HG02852 (cell line): ENCODE results near the gene TIMP2.
"Not testable (repeated sequence)": the region's sequence is repeated elsewhere in the genome, so short reads cannot be mapped to it uniquely, and the experiment has no call there.

Experiments used
- ATAC-seq: cut with Tn5 transposase; IDR thresholded peaks from one replicate; pipeline ENCODE4 v1.9.1; 2021; ENCODE audit warnings: mild to moderate bottlenecking, moderate library complexity; ENCODE audit not compliant: unreplicated experiment

The TIMP2 gene

DNA sequence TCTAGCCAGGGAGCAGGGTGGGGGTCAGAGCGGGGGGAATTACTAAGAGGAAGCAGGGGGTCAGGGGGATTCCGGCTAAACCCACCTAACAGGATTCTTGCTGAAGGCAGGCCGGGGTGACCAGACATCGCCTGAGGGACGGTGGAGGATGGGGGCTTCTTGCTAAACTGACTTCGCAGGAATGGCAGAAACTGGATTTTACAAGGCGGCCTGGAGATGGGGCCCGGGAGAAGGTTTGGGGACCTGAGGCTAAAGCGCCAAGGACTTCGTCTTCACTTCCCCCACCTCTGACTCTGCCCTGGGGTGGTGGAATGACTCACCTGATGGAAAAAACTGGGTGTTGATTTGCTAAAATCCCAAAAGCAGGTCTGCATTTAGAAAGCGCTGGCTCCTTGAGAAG, 31.1 kb upstream of the TIMP2 start:
- no peak for ATAC-seq

DNA sequence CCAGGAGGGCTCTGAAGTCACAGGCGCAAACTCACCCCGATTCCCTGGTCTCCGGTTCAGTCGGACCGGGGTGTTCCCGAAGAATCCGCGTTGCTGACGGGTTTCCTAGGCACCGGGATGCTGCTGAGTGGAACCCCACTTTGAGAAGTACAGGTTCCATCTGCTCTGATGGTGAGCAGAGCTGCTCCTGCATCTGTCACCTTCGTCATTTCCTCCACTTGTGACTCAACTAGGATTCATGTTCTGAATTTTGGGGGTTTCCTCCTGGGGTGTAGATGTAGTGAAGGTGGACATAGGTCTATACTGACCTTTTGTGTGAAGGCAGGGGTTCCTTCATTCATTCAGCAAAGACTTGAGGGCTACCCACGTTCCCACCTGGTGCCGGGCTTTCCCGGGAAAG, 29.5 kb upstream of the TIMP2 start:
- no peak for ATAC-seq

DNA sequence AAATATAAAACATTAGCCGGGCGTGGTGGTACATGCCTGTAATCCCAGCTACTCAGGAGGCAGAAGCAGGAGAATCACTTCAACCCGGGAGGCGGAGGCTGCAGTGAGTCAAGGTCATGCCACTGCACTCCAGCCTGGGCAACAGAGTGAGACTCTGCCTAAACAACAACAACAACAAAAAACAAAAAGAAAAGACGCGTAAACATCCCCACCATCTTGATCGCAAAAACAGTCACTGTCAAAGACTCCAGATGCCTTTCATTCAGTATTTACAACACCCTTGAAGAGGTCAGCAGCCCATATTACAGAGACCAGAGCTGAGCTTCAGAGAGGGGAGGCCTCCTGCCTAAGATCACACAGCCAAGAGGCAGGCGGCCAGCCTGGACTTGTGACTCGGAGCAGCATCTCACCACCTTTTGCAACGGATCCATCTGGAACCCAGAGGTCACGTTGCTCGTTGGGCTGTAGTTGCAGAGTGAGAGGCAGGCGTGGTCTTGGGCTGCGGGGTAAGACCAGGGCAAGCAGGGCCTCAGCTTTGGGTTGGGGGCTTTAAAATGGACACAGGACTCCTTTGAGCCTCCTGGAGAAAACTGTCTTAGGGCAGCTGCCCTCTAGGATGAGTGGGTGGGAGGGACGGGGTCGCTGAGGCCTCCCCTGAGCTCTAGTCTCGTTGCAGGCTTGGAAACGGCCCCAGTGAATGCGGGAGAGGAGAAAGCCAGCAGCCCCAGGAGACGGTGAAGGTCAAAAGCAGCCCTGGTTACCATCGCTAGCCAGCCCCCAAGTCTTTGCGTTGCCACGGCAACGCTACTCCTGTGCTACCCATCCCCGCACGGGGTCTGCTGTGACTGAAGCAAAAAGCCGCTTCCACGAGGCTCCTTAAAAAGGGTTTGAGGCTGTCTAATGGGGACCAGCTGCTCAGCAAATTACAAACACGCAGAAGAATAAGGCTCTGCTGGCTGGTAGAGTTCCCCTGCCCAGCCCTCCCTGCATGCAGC, 28.5 kb upstream of the TIMP2 start:
- ATAC-seq = no peak

DNA sequence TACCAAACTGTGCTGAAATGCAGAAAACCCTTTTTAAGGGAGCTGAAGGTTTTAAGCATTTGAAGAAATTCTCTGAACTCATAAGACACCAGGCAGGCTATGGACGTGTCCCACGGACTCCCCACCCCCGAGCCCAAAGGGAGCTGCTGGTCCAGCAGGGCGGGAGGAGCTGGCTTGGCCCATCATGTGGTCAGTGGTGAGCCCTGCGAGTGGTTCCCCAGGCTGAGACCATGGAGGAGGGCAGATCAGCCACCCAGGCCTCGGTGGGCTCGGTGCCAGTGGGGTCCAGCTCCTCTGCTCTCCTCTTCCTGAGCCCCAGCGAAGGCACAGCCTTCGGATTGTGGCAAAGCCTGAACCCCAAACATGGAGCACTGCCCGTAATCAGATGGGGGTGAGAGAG, 27.5 kb upstream of the TIMP2 start:
- no peak for ATAC-seq

DNA sequence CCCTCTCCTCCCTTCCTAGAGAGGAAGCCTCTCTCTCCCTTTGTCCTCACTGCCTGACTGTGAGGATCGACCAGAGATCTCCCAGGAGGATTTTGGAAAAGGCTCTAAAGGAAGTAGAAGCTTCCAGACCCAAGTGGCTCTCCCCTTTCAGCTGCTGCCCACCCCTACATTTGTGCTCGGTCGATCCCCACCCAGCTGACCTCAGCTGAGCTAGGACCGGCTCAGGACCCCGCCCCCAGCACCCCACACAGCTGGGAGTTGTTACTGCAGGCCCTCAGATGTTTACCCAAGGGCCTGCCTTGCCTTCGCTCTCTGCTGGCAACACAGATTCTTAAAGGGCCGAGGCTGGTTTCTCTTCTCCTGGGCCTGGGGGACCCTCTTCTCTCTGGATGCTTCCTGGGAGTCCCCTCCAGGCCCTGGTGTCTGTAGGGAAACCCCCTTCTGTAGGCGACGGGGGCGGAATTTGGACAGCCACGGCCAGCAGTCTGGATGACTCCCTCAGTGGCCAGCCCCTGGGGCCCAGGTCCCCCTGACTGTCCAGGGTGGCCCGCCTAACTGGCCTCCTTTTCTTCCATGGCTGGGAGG, 26.9 kb upstream of the TIMP2 start:
- no peak for ATAC-seq

DNA sequence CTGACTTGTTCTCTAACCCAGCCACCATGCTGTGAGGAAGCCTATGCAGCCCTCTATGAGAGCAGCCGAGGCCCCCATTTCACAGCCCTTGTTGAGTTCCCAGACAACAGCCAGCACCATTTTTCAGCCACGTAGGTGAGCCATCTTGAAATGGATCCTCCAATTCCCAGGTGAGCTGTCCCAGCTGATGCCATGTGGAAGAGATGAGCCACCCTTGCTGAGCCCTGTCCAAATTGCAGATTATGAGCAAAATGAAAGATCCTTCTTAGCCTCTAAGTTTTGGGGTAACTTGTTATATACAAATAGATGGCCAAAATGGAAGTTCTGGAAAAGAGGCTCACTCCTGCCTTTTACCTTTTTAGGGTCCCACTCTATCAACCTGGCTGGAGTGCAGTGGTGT, 25.7 kb upstream of the TIMP2 start:
- no peak for ATAC-seq

DNA sequence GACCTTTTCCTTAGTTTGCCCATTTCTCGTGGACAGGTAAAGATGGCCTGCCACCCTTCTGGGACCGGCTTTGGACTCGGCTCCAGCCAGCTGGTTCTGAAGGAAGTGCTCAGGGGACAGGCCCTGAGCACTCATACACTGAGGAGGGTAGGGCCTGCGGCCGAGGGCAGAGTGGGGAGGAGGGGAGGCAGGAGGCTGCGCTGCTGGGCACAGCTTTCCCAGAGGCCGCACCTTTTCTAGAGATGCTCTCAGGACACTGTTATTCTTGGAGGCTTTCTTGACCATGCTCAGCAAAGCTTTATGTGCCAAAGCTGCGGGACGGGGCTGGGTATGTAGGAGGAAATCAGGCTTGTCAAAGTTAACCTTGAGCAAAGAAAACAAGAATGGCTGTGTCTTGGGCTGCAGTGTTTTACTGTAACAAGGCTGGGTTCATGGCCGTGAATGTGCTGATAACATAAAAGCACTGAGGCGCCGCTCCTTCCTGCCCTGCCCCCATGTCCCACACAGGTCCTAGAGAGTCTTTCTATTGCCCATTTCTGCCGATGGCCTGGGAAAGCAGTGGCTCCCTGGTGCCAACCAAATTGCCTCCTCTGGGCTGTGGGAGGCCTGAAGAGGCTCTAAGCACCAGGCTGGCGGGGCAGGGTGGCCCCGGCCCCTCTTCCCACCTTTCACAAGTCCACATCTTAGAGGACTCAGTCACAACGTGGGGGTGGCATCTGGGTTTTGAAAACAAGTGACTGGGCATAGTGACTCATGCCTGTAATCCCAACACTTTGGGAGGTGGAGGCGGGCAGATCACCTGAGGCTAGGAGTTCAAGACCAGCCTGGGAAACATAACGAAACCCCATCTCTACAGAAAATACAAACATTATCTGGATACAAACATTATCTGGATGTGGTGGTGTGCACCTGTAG, 22.3 kb upstream of the TIMP2 start:
- ATAC-seq = no peak

DNA sequence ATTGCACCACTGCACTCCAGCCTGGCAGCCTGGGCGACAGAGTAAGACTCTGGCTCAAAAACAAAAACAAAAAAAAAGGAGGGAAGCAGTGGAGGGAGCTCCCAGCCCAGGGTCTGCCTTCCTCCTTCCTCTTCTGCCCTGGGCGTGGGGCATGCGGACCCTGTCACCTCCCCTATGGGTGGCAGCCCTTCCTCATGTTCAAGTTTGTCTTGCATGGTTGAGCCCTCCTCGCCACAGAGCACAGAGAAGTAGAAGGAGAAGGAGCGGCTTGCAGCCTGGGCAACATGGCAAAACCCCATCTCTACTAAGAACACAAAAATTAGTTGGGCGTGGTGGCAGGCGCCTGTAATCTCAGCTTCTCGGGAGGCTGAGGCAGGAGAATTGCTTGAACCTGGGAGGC, 21.4 kb upstream of the TIMP2 start:
- ATAC-seq = no peak

DNA sequence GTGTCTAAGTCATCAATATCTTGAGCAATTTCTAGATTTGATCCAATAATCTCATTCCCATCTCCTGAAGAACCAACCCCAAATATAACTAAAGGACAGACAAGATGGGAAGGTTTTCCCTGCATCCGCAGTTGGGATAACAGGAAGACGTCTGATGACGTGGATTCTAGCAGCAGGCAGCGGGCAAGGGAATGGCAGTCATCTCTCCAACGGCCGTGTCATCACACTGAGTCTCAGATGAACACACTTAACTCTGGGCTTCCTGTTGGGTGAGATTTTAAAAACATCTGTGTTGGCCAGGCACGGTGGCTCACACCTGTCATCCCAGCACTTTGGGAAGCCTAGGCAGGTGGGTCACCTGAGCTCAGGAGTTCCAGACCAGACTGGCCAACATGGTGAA, 20.9 kb upstream of the TIMP2 start:
- ATAC-seq = no peak

DNA sequence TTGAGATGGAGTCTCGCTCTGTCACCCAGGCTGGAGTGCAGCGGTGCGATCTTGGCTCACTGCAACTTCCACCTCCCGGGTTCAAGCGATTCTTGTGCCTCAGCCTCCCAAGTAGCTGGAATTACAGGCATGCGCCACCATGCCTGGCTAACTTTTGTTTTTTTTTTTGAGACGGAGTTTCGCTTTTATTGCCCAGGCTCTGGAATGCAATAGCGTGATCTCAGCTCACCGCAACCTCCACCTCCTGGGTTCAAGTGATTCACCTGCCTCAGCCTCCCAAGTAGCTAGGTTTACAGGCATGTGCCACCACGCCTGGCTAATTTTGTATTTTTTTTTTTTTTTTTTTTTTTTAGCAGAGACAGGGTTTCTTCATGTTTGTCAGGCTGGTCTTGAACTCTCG, 20.3 kb upstream of the TIMP2 start:
- not testable (repeated sequence) for ATAC-seq

DNA sequence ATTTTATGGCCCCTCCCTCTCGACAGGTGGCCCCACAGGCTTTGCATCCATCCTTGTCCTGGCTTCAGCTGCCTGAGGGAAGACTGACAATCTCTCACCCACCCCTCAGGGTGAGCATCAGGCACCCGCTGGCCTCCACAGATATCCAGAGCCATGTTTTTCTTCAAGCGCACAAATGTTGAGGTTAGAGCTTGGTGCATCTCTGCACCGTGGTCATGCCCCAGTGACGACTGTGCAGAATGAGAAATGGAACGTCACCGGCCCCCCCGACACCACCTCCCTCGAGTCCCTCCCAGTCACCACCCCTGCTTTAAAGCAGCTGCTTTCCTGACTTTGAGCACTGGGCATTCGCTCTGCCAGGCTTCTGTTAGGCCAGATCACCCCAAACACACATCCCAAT, 19.8 kb upstream of the TIMP2 start:
- no peak for ATAC-seq

DNA sequence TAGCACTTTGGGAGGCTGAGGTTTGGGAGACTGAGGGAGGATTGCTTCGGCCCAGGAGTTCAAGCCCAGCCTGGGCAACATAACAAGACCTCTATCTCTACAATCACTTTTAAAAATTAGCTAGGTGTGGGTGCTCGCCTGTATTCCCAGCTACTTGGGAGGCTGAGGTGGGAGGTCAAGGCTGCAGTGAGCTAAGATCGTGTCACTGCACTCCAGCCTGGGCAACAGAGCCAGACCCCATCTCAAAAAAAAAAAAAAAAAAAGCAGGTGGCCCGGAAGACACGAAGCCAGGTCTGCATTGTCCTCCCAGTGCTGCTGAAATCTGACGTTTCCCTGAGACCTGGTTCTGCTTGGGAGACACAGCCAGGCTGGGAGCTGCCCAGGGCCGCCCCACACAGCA, 18.8 kb upstream of the TIMP2 start:
- no peak for ATAC-seq

DNA sequence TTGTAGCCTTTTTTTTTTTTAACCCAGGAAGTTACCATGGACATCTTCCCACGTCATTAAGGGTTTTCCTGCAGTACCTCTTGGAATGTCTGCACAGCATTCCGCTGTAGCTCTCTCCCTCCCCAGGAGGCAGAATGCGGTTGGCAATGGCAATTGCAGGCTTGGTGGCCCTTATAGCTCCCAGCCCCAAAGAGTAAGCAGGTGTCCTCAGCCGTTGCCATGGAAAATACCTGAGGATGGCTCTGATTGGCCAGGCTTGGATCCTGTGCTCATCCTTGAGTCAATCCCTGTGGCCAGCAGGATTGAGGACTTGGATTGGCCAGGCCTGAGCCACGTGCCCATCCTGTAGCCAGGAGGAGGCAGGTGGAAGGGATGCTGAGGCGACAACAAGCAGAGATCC, 15.5 kb upstream of the TIMP2 start:
- ATAC-seq = no peak

DNA sequence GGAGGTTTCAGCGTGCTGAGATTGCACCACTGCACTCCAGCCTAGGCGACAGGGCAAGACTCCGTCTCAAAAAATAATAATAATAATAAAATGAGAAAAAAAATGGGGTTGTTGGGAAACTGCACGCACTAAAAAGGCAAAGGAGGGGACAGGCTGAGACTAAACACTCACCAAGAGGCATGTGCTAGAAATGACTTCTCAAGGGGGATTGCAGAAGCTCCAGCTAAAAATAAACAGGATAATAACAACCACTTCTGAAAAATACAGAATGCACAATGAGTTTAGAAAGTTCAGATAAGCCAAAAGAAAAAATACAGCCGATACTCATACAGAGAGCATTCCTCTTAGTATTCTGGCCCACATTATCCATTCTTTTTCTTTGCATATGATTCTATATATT, 15.1 kb upstream of the TIMP2 start:
- ATAC-seq = no peak

DNA sequence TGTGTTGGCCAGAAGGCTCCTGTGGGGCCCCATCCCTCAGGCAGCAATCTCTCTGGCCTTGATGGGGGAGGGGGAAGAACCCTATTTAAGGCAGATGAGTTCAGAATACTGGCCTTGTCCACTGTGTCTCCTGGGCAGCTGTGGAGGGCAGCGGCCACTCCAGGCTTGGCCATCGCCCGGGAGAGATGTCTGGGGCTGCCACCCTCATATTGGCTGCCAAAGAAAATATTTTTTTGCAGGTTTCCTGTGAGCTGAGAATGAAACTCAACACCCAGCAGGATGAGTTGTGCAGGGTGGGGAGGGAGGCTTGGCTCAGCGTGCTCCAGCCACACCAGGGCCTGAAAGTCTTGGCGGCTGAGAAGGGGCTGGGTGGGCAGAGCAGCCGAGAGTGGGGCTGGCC, 14.4 kb upstream of the TIMP2 start:
- no peak for ATAC-seq

DNA sequence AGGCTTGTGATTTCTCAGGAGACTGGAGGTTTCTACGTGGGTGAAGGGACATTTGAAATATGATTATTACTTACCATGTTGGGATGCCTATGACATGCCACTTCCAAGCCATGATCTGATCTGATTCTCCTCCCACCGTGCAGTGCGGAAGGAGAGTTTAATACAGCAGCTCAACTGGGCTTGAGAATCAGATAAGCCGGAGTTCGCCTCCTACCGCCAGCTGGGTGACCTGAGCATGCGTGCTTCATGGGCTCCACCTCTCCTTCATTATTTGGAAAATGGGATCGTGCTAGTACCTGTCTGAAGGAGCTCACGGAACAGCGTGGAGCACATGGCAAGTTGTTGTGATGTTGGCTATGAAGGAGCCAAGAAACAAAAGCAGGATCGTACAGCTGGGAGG, 12.4 kb upstream of the TIMP2 start:
- no peak for ATAC-seq

DNA sequence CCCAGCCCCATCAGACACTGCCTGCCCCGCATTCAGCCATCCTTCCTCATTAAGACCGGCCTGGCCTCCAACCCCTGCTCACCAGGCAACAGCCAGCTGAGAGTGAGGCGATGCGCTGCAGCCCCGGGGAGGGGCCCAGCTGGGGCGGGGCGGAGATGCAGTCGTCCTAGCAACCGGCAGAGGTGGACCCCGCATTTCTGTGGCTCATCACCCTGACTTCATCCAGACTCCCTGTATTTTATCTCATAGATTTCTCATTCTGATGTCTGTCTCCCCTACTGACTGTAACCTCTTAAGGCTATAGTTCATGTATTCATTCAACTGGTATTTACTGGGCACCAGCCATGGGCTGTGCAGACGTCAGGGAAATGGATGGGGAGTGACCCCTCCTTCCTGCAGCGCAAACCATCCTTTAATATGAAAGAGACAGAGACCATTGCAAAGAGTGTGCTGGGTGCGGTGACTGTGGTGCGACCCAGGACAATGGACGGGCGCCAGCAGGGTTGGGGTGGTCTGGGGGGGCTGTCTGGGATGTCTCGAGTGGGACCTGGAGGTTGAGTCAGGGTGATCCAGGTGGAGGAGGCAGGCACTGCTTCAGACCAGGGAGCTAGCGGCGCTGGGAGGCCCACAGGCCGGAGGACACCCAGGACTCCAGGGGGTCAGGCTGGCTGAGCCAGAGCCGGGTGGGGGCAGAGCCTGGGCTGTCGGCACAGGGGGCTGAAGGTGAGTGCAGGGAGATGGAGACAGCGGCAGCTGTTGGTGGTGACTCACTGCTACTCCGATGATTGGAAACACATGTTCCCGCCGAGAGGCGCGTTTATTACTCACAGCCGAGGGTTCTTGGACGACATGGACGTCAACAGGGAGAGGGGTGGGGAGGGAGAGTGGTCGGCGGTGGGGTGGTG, 10.5 kb upstream of the TIMP2 start:
- ATAC-seq = no peak

DNA sequence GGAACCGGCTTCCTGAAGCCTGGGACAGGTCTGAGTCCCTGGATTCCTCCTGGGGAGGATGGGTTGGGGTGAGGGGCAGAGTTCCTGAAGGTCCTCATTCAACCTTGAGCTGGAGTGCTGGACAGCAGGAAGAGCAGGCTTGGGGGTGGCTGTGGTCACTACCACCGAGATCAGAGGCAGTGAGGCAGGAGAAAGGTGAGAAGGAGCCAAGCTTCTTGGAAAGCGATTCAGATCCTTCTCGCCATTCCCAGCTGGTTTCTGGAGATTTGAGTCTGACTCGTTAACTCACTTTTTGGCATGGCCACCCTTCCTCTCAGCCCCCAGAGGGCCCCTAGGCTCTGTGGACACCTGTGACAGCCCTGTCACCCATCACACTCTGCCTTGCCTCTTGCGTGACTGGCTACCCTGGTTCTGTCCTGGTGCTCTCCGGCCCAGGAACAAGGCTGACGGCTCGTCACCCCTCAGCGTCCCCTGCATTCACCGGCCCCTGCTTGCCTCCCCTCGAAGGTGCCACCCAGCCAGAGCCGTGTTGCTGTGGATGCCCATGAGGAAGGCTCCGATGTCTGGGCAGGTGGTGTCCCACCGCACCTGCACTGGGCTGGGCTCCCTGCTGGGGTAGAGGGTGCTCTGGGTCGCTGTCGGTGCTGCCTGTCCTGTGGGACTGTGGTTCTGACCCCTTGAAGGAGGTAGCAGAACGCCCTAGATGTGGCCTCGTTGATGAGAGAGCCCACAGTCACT, 9.7 kb upstream of the TIMP2 start:
- no peak for ATAC-seq

DNA sequence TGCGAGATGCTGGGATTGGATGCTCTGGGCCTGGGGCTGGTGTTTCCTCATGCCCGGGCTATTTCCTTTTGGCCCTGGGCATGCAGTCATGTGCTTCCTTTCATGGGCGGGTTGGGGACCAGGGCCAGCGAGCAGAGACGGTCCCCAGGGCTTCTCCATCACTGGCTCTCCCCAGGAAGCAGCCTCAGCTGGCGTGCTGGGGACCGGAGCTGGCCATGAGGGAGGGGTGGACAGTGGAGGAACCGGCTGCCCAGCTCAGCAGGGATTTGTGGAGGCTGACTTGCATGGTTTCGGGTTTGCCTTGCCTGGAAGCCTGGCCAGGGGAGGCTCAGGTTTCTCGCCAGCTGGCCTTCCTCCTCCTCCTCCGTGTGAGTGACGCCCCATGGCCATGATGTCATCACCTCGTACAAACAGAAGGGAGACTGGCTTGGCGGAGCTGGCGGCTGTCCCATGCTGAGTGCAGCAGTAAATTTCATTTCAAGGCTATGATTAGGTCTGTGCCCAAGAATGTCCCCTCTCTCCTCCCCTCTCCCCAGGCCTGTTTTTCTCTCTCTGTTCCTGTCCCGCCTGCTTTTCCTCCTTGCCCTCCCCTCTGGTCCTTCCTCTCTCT, 8.9 kb upstream of the TIMP2 start:
- ATAC-seq = no peak
